B cell (primary cell): ENCODE data around the gene PRKACB. TPM values are rescaled to one million over a fixed set of nuclear protein-coding genes. Genes with fewer than 3 reads are reported as not detected.

Experiments used
- ATAC-seq: fragments of 200-7000 bp; cut with Tn5 transposase; one replicate; pipeline ENCODE4 v1.10.0; 2021; ENCODE audit warnings: low read depth, mild to moderate bottlenecking, moderate number of reproducible peaks, moderate library complexity
- CTCF ChIA-PET: fragments of 350-600 bp; sonication (Branson Sonifier 250); formaldehyde crosslinking; loops from one replicate; lab custom pipeline; 2021; ENCODE audit warnings: antibody characterized with exemption, inconsistent platforms; lab: Charles Lee
- POLR2A ChIA-PET: fragments of 350-600 bp; sonication (Branson Sonifier 250); formaldehyde crosslinking; loops from one replicate; lab custom pipeline; 2021; ENCODE audit warnings: antibody characterized with exemption; lab: Charles Lee
- DNase-seq: peaks from one replicate; pipeline ENCODE4 v3.0.0; 2013
- H2AFZ ChIP-seq: 2 replicates; pipeline ENCODE4 v1.6.1; 2012; ENCODE audit warnings: mild to moderate bottlenecking, low read depth, low read length; ENCODE audit not compliant: insufficient read depth, poor library complexity, severe bottlenecking
- H3K27ac ChIP-seq, 2 donors: 1 replicate in 1 of 2; 2 replicates in 1 of 2; pipeline ENCODE4 v1.5.1; 2012 to 2013; ENCODE audit warnings: low read length in 2 of 2, mild to moderate bottlenecking in 2 of 2, moderate library complexity in 1 of 2
- H3K27me3 ChIP-seq, 4 experiments: fragments of 200-600 bp in 1 of 4; sonication (generic) in 1 of 4; replicated peaks in 1 of 4; 1 replicate in 2 of 4; 2 replicates in 2 of 4; pipeline versions ENCODE4 v1.6.1 to v1.7.0; 2013 to 2016; ENCODE audit warnings: low read length in 3 of 4, mild to moderate bottlenecking in 2 of 4, mixed read lengths in 1 of 4, moderate library complexity in 1 of 4; ENCODE audit not compliant: insufficient read depth in 4 of 4, control insufficient read depth in 3 of 4; ENCODE audit errors: control extremely low read depth in 1 of 4
- H3K36me3 ChIP-seq, 2 experiments: replicated peaks in 1 of 2; 1 replicate in 1 of 2; 2 replicates in 1 of 2; pipeline versions ENCODE4 v1.6.1 to v1.7.1; 2013; ENCODE audit warnings: low read length in 1 of 2; ENCODE audit not compliant: insufficient read depth in 2 of 2, control insufficient read depth in 1 of 2; ENCODE audit errors: control extremely low read depth in 1 of 2, extremely low read depth in 1 of 2
- H3K4me1 ChIP-seq, 2 donors: fragments of 200-600 bp in 1 of 2; sonication (generic) in 1 of 2; 1 replicate in 1 of 2; 2 replicates in 1 of 2; pipeline versions ENCODE4 v1.5.1 to v1.6.1; 2013 to 2017; ENCODE audit warnings: low read length in 2 of 2; ENCODE audit not compliant: control insufficient read depth in 2 of 2, insufficient read depth in 2 of 2
- H3K4me2 ChIP-seq: replicated peaks from 2 replicates; pipeline ENCODE3; 2012; ENCODE audit warnings: mild to moderate bottlenecking, low read depth, low read length; ENCODE audit not compliant: poor library complexity, severe bottlenecking
- H3K4me3 ChIP-seq, 5 experiments: fragments of 200-600 bp in 1 of 5; sonication (generic) in 1 of 5; 1 replicate in 3 of 5; 2 replicates in 2 of 5; pipeline versions ENCODE4 v1.5.1 to v1.7.0; 2011 to 2016; ENCODE audit warnings: low read length in 4 of 5, mild to moderate bottlenecking in 4 of 5, low read depth in 2 of 5, control low read depth in 1 of 5, moderate library complexity in 1 of 5; ENCODE audit not compliant: insufficient read depth in 1 of 5; ENCODE audit errors: control extremely low read depth in 1 of 5, extremely low read depth in 1 of 5
- H3K79me2 ChIP-seq: fragments of 200-600 bp; sonication (generic); one replicate; pipeline ENCODE4 v1.6.0; 2016; ENCODE audit warnings: low read length; ENCODE audit not compliant: control insufficient read depth, insufficient read depth
- H3K9ac ChIP-seq: fragments of 200-600 bp; sonication (generic); 2 replicates; pipeline ENCODE4 v1.6.1; 2017; ENCODE audit warnings: mild to moderate bottlenecking, low read length, moderate library complexity
- H3K9me3 ChIP-seq, 3 donors: one replicate each; pipeline versions ENCODE4 v1.6.1 to v1.7.1; 2013; ENCODE audit warnings: low read length in 2 of 3; ENCODE audit not compliant: control insufficient read depth in 2 of 3, insufficient read depth in 1 of 3; ENCODE audit errors: control extremely low read depth in 1 of 3
- H4K20me1 ChIP-seq: 2 replicates; pipeline ENCODE4 v1.6.0; 2012; ENCODE audit warnings: mild to moderate bottlenecking, low read length; ENCODE audit not compliant: insufficient read depth, control insufficient read depth, poor library complexity, severe bottlenecking
- H3K27ac Mint-ChIP-seq: one replicate; pipeline ENCODE4 v1.8.0; 2021; ENCODE audit warnings: mixed read lengths
- H3K27me3 Mint-ChIP-seq: one replicate; pipeline ENCODE4 v1.8.0; 2021; ENCODE audit warnings: mixed read lengths
- H3K4me1 Mint-ChIP-seq: one replicate; pipeline ENCODE4 v1.8.0; 2021; ENCODE audit warnings: mixed read lengths
- H3K4me3 Mint-ChIP-seq: one replicate; pipeline ENCODE4 v1.8.0; 2021; ENCODE audit warnings: mixed read lengths
- H3K9me3 Mint-ChIP-seq: one replicate; pipeline ENCODE4 v1.8.0; 2022; ENCODE audit warnings: mixed read lengths; ENCODE audit not compliant: insufficient read depth
- EZH2 ChIP-seq: IDR thresholded peaks from 2 replicates; pipeline ENCODE4 v1.6.1; 2012; ENCODE audit warnings: borderline replicate concordance, low read depth, mild to moderate bottlenecking, moderate library complexity, low read length; ENCODE audit not compliant: insufficient read depth, poor library complexity, severe bottlenecking
- WGBS: methylation state at CpG from one replicate; pipeline ENCODE4 v1.1.5; 2013; ENCODE audit warnings: missing lambda C conversion rate; ENCODE audit not compliant: insufficient coverage; 5-methylcytosine and 5-hydroxymethylcytosine counted together
- intact Hi-C: fragments of 100-400 bp; cut with micrococcal nuclease; formaldehyde crosslinking; loops from one replicate; pipeline ENCODE4 v1.10.0; 2022
- polyA plus RNA-seq: library from polyadenylated mRNA; depleted of rRNA; stranded (reverse); fragments of >200 nt; gene quantifications from 2 replicates; pipeline ENCODE4 v1.2.3, GENCODE V29; 2012
- total RNA-seq, 2 donors: library from RNA; stranded (reverse); fragments of 120-200 nt in 1 of 2; gene quantifications; 1 replicate in 1 of 2; 2 replicates in 1 of 2; pipeline versions ENCODE4 v1.2.3 to v1.2.4, GENCODE V29; 2013 to 2022
- TF ChIP-seq, protein P1 (sequence below): fragments of 200-600 bp; IDR thresholded peaks from one replicate; pipeline ENCODE4 v1.8.0; 2022; ENCODE audit warnings: antibody characterized with exemption, mild to moderate bottlenecking

The PRKACB gene
- total and polyA plus RNA-seq, 2 donors (not counting 1 experiment from before 2014, with no cell fraction given) = 14.9 to 53.9 TPM

DNA sequence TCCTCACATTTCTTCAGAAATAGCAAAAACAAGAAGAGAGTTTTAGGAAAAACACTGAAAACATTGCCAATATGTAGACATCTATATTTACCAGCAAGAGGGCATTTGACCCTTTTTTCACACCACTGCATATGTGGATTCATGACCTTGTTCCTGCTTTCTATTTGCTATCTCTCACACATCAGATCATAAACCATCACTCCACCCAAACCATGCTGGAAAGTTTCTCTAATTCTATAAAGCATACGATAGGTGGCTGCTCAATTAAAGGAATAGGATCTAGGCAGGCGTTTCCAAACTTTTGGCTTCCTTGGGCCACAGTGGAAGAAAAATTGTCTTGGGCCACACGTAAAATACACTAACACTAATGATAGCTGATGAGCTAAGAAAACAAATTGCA lies 121.8 kb downstream of the PRKACB start:
- ChIA-PET POLR2A (no interaction called here), CTCF (interaction anchor here (0.7 kb wide), 1 partner anchor 346 kb away, joined by 3 read pairs; no protein-coding TSS in a partner anchor)
- DNase-seq (no peak), ATAC-seq (no peak)
- Histone ChIP-seq H2AFZ (no peak overlapping the region), H3K9me3 (no peaks in the 10 kb centered on the region), H3K79me2 (no peaks in the 10 kb centered on the region), H4K20me1 (no peaks in the 10 kb centered on the region), H3K4me2 (no peak overlapping the region), H3K9ac (no peak overlapping the region), H3K4me3 (no peak overlapping the region), H3K36me3 (no peaks in the 10 kb centered on the region), H3K27me3 (no peaks in the 10 kb centered on the region), H3K4me1 (peaks cover under 1 to 1% of the 10 kb centered on the region in 2 donors), H3K27ac (no peak overlapping the region)
- peaks cover 7% of the 10 kb centered on the region for H3K4me1 Mint-ChIP-seq
- H3K9me3 Mint-ChIP-seq = no peaks in the 10 kb centered on the region
- no peak for TF ChIP-seq EZH2
- TF ChIP-seq, protein P1, sequence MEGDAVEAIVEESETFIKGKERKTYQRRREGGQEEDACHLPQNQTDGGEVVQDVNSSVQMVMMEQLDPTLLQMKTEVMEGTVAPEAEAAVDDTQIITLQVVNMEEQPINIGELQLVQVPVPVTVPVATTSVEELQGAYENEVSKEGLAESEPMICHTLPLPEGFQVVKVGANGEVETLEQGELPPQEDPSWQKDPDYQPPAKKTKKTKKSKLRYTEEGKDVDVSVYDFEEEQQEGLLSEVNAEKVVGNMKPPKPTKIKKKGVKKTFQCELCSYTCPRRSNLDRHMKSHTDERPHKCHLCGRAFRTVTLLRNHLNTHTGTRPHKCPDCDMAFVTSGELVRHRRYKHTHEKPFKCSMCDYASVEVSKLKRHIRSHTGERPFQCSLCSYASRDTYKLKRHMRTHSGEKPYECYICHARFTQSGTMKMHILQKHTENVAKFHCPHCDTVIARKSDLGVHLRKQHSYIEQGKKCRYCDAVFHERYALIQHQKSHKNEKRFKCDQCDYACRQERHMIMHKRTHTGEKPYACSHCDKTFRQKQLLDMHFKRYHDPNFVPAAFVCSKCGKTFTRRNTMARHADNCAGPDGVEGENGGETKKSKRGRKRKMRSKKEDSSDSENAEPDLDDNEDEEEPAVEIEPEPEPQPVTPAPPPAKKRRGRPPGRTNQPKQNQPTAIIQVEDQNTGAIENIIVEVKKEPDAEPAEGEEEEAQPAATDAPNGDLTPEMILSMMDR = no peak
- WGBS = no CpG with 5 or more reads among the region's 3 CpGs
- H3K4me3 Mint-ChIP-seq = no peak overlapping the region
- intact Hi-C loops = no loop called here
- H3K27me3 Mint-ChIP-seq = no peaks in the 10 kb centered on the region
- no peak overlapping the region for H3K27ac Mint-ChIP-seq

DNA sequence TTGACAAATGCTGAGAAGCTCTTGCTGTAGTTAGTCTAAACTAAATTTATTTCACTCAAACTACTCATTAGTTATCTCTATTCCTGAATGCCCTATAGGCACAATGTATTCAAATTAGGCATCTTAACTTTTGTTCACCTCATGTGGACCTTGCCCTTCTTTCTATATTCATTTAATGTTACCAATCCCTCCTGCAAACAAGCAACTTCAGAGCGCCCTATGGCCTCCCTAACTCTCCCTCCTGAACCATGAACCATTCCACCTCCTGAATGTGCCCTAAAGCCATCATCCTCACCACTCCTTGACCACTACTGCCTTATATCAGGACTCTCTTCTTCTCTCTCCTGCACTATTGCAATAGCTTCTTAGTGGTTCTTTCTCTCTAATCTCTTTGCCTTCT lies 122.7 kb downstream of the PRKACB start:
- ATAC-seq (no peak), DNase-seq (no peak)
- no peaks in the 10 kb centered on the region for H4K20me1 ChIP-seq
- H3K27me3 ChIP-seq = no peaks in the 10 kb centered on the region
- CTCF ChIA-PET = no interaction called here
- no peak overlapping the region for H3K4me3 ChIP-seq
- TF ChIP-seq, protein P1 = no peak
- TF ChIP-seq EZH2 = no peak
- WGBS = 0% methylated on average over 1 of the region's 1 CpG
- peaks cover 9 to 10% of the 10 kb centered on the region in 2 donors for H3K4me1 ChIP-seq
- no peaks in the 10 kb centered on the region for H3K9me3 Mint-ChIP-seq
- H3K27ac ChIP-seq = no peak overlapping the region
- no peaks in the 10 kb centered on the region for H3K36me3 ChIP-seq
- no peak overlapping the region for H3K4me2 ChIP-seq
- intact Hi-C loops = no loop called here
- no peak overlapping the region for H2AFZ ChIP-seq
- no peak overlapping the region for H3K9ac ChIP-seq
- H3K4me3 Mint-ChIP-seq = no peak overlapping the region
- H3K9me3 ChIP-seq = no peaks in the 10 kb centered on the region
- no peaks in the 10 kb centered on the region for H3K79me2 ChIP-seq
- POLR2A ChIA-PET = no interaction called here
- H3K27me3 Mint-ChIP-seq = no peaks in the 10 kb centered on the region
- peaks cover 16% of the 10 kb centered on the region for H3K4me1 Mint-ChIP-seq
- H3K27ac Mint-ChIP-seq = no peak overlapping the region
